OCI-LY7 (cell line): Measurements from ENCODE around the gene ADAMTS2.

Experiments used
- CTCF ChIP-seq: fragments of 200-600 bp; sonication (generic); conservative IDR thresholded peaks from 2 replicates; pipeline ENCODE4 v1.5.1; 2014; ENCODE audit warnings: mild to moderate bottlenecking, antibody characterized with exemption, low read length, moderate library complexity, mixed read lengths
- EZH2phosphoT487 ChIP-seq: fragments of 200-600 bp; sonication (generic); IDR thresholded peaks from 2 replicates; pipeline ENCODE4 v1.6.1; 2018; ENCODE audit warnings: low read depth, borderline replicate concordance, mild to moderate bottlenecking, mixed run types, antibody characterized with exemption, low read length, moderate library complexity, mixed read lengths

- no peak for TF ChIP-seq CTCF
- TF ChIP-seq EZH2phosphoT487 = no peak
These were observed 210.3 kb downstream of the ADAMTS2 start for GRCh38 chr5:179135006-179135405.
